ENCODE measurements around the gene JOSD2. TPM values are rescaled to one million over a fixed set of nuclear protein-coding genes. Genes with fewer than 3 reads are reported as not detected.

The JOSD2 gene
- total and polyA plus RNA-seq, 2 of the 4 experiments (the other 2 are of a cell fraction) = 12.2 to 54.1 TPM

DNA sequence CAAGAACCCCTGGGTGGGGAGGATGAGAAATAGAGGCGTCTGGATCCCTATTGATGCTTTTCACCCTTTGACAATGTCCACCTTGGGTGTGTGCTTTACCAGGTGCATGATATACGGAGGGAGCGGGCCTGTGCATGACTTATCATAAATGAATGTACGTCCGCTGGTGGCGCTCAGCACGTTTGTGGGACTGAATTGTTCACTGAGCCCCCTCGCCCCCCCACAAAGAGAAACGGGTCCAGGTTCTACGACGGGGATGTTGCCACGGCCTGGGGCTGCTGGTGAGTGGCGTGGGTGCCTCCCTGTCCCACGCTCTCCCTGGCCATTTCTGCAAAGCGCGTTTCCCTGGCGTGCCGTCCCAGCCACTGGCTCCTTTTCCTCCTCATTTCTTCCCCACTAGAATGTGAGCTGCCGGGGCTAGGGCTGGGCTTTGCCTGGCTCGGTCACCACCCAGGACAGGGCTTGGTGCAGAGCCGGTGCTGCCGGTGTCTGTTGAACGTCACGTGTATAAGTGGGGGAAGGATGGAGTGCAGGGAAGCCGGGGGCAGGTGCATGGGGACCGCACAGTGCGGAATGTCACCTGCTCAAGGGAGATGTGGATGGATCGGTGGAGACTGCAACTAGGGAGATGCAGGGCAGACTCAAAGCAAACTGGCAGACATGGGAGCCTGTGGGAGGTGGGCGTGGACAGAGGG is 35.7 kb upstream of the JOSD2 start:
- Histone ChIP-seq H2AK9ac (replicated peaks; ENCODE audit: low read depth, low read length, poor library complexity) (no peak overlapping the region), H2AK5ac (ENCODE audit: low read depth, low read length) (no peak overlapping the region), H4K5ac (ENCODE audit: low read depth, low read length) (no peak overlapping the region), H2BK15ac (ENCODE audit: low read depth, low read length) (no peak overlapping the region), H3K27me3 (ENCODE audit: control insufficient read depth, insufficient read depth, low read length) (peaks cover 15% of the 10 kb centered on the region), H3K36me3 (ENCODE audit: control insufficient read depth, insufficient read depth, low read length) (no peaks in the 10 kb centered on the region), H3K9me3 (ENCODE audit: control insufficient read depth, insufficient read depth, low read length) (no peaks in the 10 kb centered on the region), H2BK120ac (ENCODE audit: low read depth, low read length) (no peak overlapping the region), H3K4me3 (ENCODE audit: insufficient read depth, low read depth, low read length) (no peak overlapping the region), H3K56ac (ENCODE audit: extremely low read depth, insufficient read depth, low read length) (no peak overlapping the region), H3K14ac (replicated peaks; ENCODE audit: low read depth, low read length) (no peak overlapping the region), H3K23ac (ENCODE audit: low read depth, low read length) (no peak overlapping the region), H3K4me2 (ENCODE audit: low read depth, low read length) (no peak overlapping the region), H3K79me1 (ENCODE audit: low read depth in 1 of 2, low read length in 2 of 2) (no peaks in the 10 kb centered on the region), H3K4me1 (ENCODE audit: control insufficient read depth, insufficient read depth, low read length) (no peaks in the 10 kb centered on the region), H3K9ac (ENCODE audit: low read depth, low read length) (no peak overlapping the region), H4K20me1 (ENCODE audit: insufficient read depth, low read length) (no peaks in the 10 kb centered on the region), H3K18ac (ENCODE audit: low read depth, low read length) (no peak overlapping the region), H3K4ac (ENCODE audit: low read depth, low read length) (no peak overlapping the region), H2BK20ac (ENCODE audit: low read depth, low read length) (no peak overlapping the region), H3K9me1 (ENCODE audit: insufficient read depth, low read length) (no peaks in the 10 kb centered on the region), H4K8ac (ENCODE audit: low read depth in 2 of 2, low read length in 2 of 2) (no peak overlapping the region), H2AFZ (replicated peaks; ENCODE audit: low read length, poor library complexity) (peak overlapping the region; percentile 72), H4K91ac (ENCODE audit: insufficient read depth, low read depth, low read length) (no peak overlapping the region), H3K27ac (ENCODE audit: insufficient read depth, low read length) (no peak overlapping the region), H2BK5ac (ENCODE audit: low read depth, low read length, poor library complexity, severe bottlenecking) (no peak overlapping the region)
- no TSS peak for BruUV-seq (replicated peaks)
- CTCF ChIA-PET = no interaction called here
- no peak for ATAC-seq (ENCODE audit: low read depth)
- 83% methylated on average over 9 of the region's 29 CpGs; no CpG with 5 or more reads in 1 of the 2 experiments for WGBS, 2 experiments (ENCODE audit: extremely low coverage in 2 of 2, insufficient read length in 1 of 2)
- in situ Hi-C loops (cut with MboI; ENCODE audit: low sequenced_read_pairs) = no loop called here
- dilution Hi-C loops (cut with HindIII; ENCODE audit: low sequenced_read_pairs, unreplicated experiment) = no loop called here
- no peak for TF ChIP-seq NFE2L2 (IDR thresholded peaks at IDR 0.05; ENCODE audit: low read depth, low read length)
- TF ChIP-seq POLR2A (IDR thresholded peaks at IDR 0.05; ENCODE audit: low read depth, low read length) = no peak
- no peak for TF ChIP-seq SMC3 (IDR thresholded peaks at IDR 0.05; ENCODE audit: low read depth, low read length)
- TF ChIP-seq, protein P1, sequence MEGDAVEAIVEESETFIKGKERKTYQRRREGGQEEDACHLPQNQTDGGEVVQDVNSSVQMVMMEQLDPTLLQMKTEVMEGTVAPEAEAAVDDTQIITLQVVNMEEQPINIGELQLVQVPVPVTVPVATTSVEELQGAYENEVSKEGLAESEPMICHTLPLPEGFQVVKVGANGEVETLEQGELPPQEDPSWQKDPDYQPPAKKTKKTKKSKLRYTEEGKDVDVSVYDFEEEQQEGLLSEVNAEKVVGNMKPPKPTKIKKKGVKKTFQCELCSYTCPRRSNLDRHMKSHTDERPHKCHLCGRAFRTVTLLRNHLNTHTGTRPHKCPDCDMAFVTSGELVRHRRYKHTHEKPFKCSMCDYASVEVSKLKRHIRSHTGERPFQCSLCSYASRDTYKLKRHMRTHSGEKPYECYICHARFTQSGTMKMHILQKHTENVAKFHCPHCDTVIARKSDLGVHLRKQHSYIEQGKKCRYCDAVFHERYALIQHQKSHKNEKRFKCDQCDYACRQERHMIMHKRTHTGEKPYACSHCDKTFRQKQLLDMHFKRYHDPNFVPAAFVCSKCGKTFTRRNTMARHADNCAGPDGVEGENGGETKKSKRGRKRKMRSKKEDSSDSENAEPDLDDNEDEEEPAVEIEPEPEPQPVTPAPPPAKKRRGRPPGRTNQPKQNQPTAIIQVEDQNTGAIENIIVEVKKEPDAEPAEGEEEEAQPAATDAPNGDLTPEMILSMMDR (conservative IDR thresholded peaks at IDR 0.05; ENCODE audit: low read depth, low read length) = no peak
- TF ChIP-seq CEBPB (IDR thresholded peaks at IDR 0.05; ENCODE audit: low read depth, low read length) = no peak
- TF ChIP-seq CHD1 (IDR thresholded peaks at IDR 0.05; ENCODE audit: low read depth, low read length) = no peak
- TF ChIP-seq RCOR1 (IDR thresholded peaks at IDR 0.05; ENCODE audit: insufficient replicate concordance, low read length) = no peak
- TF ChIP-seq RAD21 (IDR thresholded peaks at IDR 0.05; ENCODE audit: low read length) = no peak
- TF ChIP-seq MAZ (IDR thresholded peaks at IDR 0.05; ENCODE audit: borderline replicate concordance, low read depth, low read length) = no peak
- TF ChIP-seq, protein P2, sequence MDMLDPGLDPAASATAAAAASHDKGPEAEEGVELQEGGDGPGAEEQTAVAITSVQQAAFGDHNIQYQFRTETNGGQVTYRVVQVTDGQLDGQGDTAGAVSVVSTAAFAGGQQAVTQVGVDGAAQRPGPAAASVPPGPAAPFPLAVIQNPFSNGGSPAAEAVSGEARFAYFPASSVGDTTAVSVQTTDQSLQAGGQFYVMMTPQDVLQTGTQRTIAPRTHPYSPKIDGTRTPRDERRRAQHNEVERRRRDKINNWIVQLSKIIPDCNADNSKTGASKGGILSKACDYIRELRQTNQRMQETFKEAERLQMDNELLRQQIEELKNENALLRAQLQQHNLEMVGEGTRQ (IDR thresholded peaks at IDR 0.05; ENCODE audit: low read depth, low read length) = no peak
- no peak for TF ChIP-seq BHLHE40 (IDR thresholded peaks at IDR 0.05; ENCODE audit: low read depth, low read length)
- TF ChIP-seq, protein P3, sequence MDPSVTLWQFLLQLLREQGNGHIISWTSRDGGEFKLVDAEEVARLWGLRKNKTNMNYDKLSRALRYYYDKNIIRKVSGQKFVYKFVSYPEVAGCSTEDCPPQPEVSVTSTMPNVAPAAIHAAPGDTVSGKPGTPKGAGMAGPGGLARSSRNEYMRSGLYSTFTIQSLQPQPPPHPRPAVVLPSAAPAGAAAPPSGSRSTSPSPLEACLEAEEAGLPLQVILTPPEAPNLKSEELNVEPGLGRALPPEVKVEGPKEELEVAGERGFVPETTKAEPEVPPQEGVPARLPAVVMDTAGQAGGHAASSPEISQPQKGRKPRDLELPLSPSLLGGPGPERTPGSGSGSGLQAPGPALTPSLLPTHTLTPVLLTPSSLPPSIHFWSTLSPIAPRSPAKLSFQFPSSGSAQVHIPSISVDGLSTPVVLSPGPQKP (IDR thresholded peaks at IDR 0.05; ENCODE audit: borderline replicate concordance, low read depth, low read length) = no peak
- no peak for TF ChIP-seq FOS (IDR thresholded peaks at IDR 0.05; ENCODE audit: low read depth, low read length)
- no peak for TF ChIP-seq MXI1 (IDR thresholded peaks at IDR 0.05; ENCODE audit: borderline replicate concordance, low read depth, low read length)
- no peak for TF ChIP-seq MAFK (IDR thresholded peaks at IDR 0.05; ENCODE audit: low read depth, low read length)
- no peak for TF ChIP-seq RFX5 (IDR thresholded peaks at IDR 0.05; ENCODE audit: low read depth, low read length)
- intact Hi-C loops (cut with micrococcal nuclease) = no loop called here
- POLR2A ChIA-PET (ENCODE audit: unreplicated experiment) = no interaction called here
- DNase-seq = no peak

Data from IMR-90 (cell line).